Stromal cell of bone marrow (primary cell): Measurements from ENCODE around the gene PCDH9.
A peak's percentile ranks its signal among the peaks of the same experiment; 100 is the strongest.
"Not testable (repeated sequence)": the region's sequence is repeated elsewhere in the genome, so short reads cannot be mapped to it uniquely, and the experiment has no call there.

Source experiments
- DNase-seq: peaks from one replicate; pipeline ENCODE4 v3.0.0-alpha.2; 2012; ENCODE audit warnings: low read depth

PCDH9 gene

GRCh38 chr13:66657165-66657881 lies 572.8 kb downstream of the PCDH9 start:
- peak; percentile 72 for DNase-seq

- DNase-seq: no peak
These were observed 574.2 kb downstream of the PCDH9 start for GRCh38 chr13:66655847-66656454.

- DNase-seq: no peak
These were observed 585.2 kb downstream of the PCDH9 start for GRCh38 chr13:66644855-66645460.

- DNase-seq: no peak
These were observed 589.9 kb downstream of the PCDH9 start for GRCh38 chr13:66640231-66640630.

GRCh38 chr13:66639044-66639443 lies 591.1 kb downstream of the PCDH9 start:
- DNase-seq: no peak

- peak; percentile 53 for DNase-seq
These were observed 594.6 kb downstream of the PCDH9 start for GRCh38 chr13:66635526-66635925.

- no peak for DNase-seq
These were observed 595.8 kb downstream of the PCDH9 start for GRCh38 chr13:66634384-66634783.

- no peak for DNase-seq
These were observed 602.6 kb downstream of the PCDH9 start for GRCh38 chr13:66627512-66627911.

GRCh38 chr13:66624302-66624701 lies 605.8 kb downstream of the PCDH9 start:
- no peak for DNase-seq

GRCh38 chr13:66623129-66623820 lies 606.9 kb downstream of the PCDH9 start:
- no peak for DNase-seq

GRCh38 chr13:66621906-66622447 lies 608.2 kb downstream of the PCDH9 start:
- DNase-seq: not testable (repeated sequence)

GRCh38 chr13:66618702-66619101 lies 611.4 kb downstream of the PCDH9 start:
- DNase-seq: peak; percentile 14

GRCh38 chr13:66617786-66618185 lies 612.4 kb downstream of the PCDH9 start:
- DNase-seq: no peak

- DNase-seq: no peak
These were observed 617.2 kb downstream of the PCDH9 start for GRCh38 chr13:66612983-66613382.

- DNase-seq: peak; percentile 8
These were observed 643.6 kb downstream of the PCDH9 start for GRCh38 chr13:66586489-66586888.

- DNase-seq: no peak
These were observed 644.4 kb downstream of the PCDH9 start for GRCh38 chr13:66585669-66586203.

GRCh38 chr13:66581675-66582074 lies 648.5 kb downstream of the PCDH9 start:
- DNase-seq: no peak

- no peak for DNase-seq
These were observed 651.8 kb downstream of the PCDH9 start for GRCh38 chr13:66578305-66578704.

GRCh38 chr13:66577358-66577757 lies 652.8 kb downstream of the PCDH9 start:
- no peak for DNase-seq

- no peak for DNase-seq
These were observed 653.8 kb downstream of the PCDH9 start for GRCh38 chr13:66576381-66576780.

GRCh38 chr13:66574606-66575005 lies 655.5 kb downstream of the PCDH9 start:
- peak; percentile 45 for DNase-seq

GRCh38 chr13:66567899-66568612 lies 662.1 kb downstream of the PCDH9 start:
- DNase-seq: no peak
